SU-DHL-6 (cell line): ENCODE measurements around the gene HOXD12.

Experiments
- EZH2phosphoT487 ChIP-seq: fragments of 200-600 bp; sonication (generic), shearing (Covaris generic); conservative IDR thresholded peaks from 2 replicates; pipeline ENCODE4 v1.6.1; 2018; ENCODE audit warnings: mild to moderate bottlenecking, antibody characterized with exemption, low read length, moderate library complexity, mixed read lengths
- TF ChIP-seq, protein P1 (sequence below): fragments of 200-600 bp; sonication (generic); IDR thresholded peaks from one replicate; pipeline ENCODE4 v1.5.1; 2017; ENCODE audit warnings: antibody characterized with exemption, mild to moderate bottlenecking, low read length, moderate library complexity; ENCODE audit not compliant: insufficient read depth, poor library complexity, severe bottlenecking

DNA sequence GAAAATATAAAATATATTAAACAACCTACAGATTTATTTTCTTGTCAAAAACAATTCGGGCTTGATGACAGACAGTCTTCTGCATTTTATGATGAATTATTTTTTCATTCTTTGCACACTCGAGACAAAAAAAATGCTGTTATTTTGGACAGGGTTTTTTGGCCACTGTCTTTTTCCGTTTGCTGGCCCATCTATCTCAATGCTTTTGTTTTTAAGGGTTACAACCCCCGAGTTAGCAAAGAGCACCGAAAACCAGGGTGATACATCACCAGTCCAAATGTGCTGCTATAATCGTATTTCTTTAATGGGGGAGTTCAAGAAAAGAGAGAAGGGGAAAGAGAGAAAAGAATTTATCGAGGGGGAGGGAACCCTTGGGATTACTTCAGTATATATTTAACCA is 23.5 kb upstream of the HOXD12 start:
- TF ChIP-seq, protein P1, sequence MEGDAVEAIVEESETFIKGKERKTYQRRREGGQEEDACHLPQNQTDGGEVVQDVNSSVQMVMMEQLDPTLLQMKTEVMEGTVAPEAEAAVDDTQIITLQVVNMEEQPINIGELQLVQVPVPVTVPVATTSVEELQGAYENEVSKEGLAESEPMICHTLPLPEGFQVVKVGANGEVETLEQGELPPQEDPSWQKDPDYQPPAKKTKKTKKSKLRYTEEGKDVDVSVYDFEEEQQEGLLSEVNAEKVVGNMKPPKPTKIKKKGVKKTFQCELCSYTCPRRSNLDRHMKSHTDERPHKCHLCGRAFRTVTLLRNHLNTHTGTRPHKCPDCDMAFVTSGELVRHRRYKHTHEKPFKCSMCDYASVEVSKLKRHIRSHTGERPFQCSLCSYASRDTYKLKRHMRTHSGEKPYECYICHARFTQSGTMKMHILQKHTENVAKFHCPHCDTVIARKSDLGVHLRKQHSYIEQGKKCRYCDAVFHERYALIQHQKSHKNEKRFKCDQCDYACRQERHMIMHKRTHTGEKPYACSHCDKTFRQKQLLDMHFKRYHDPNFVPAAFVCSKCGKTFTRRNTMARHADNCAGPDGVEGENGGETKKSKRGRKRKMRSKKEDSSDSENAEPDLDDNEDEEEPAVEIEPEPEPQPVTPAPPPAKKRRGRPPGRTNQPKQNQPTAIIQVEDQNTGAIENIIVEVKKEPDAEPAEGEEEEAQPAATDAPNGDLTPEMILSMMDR: no peak
- TF ChIP-seq EZH2phosphoT487: no peak
